RWPE2 (cell line): Measurements from ENCODE around the gene PDSS2.
A peak's percentile ranks its signal among the peaks of the same experiment; 100 is the strongest.

Source experiments
- ATAC-seq: fragments of 200-7000 bp; cut with Tn5 transposase; 3 replicates; pipeline ENCODE4 v1.9.1; 2021; ENCODE audit warnings: low read depth
- DNase-seq: peaks from one replicate; pipeline ENCODE4 v3.0.0-alpha.2; 2020; ENCODE audit warnings: low spot score
- H3K27ac ChIP-seq: fragments of 450-650 bp; 2 replicates; pipeline ENCODE4 v1.5.1; 2017; ENCODE audit warnings: mild to moderate bottlenecking; ENCODE audit not compliant: poor library complexity, severe bottlenecking
- H3K27me3 ChIP-seq: fragments of 250-450 bp; sonication (Bioruptor Pico); 2 replicates; pipeline ENCODE4 v1.5.1; 2021; ENCODE audit warnings: mild to moderate bottlenecking, moderate library complexity; ENCODE audit not compliant: insufficient read depth, poor library complexity, severe bottlenecking
- H3K36me3 ChIP-seq: fragments of 250-450 bp; sonication (Bioruptor Pico); 2 replicates; pipeline ENCODE4 v1.5.1; 2020; ENCODE audit warnings: low read depth, mild to moderate bottlenecking, moderate library complexity
- H3K4me1 ChIP-seq: fragments of 250-450 bp; sonication (Bioruptor Pico); 2 replicates; pipeline ENCODE4 v1.5.1; 2021; ENCODE audit warnings: mild to moderate bottlenecking, moderate library complexity; ENCODE audit not compliant: insufficient read depth, poor library complexity, severe bottlenecking
- H3K4me3 ChIP-seq: fragments of 250-450 bp; sonication (Bioruptor Pico); 2 replicates; pipeline ENCODE4 v1.5.1; 2021; ENCODE audit warnings: mild to moderate bottlenecking, moderate library complexity; ENCODE audit not compliant: severe bottlenecking
- H3K9me3 ChIP-seq: fragments of 250-450 bp; sonication (Bioruptor Pico); 2 replicates; pipeline ENCODE4 v1.5.1; 2021; ENCODE audit warnings: mild to moderate bottlenecking, moderate library complexity; ENCODE audit not compliant: severe bottlenecking
- TF ChIP-seq, protein P1 (sequence below): fragments of 450-650 bp; IDR thresholded peaks from one replicate; pipeline ENCODE4 v1.5.1; 2017; ENCODE audit warnings: mild to moderate bottlenecking, moderate library complexity; ENCODE audit not compliant: poor library complexity, severe bottlenecking

The PDSS2 gene

GRCh38 chr6:107237992-107238660 is 221.2 kb downstream of the PDSS2 start:
- H3K27me3 ChIP-seq: no peaks in the 10 kb centered on the region
- ATAC-seq (peak; percentile 86), DNase-seq (no peak)

DNA sequence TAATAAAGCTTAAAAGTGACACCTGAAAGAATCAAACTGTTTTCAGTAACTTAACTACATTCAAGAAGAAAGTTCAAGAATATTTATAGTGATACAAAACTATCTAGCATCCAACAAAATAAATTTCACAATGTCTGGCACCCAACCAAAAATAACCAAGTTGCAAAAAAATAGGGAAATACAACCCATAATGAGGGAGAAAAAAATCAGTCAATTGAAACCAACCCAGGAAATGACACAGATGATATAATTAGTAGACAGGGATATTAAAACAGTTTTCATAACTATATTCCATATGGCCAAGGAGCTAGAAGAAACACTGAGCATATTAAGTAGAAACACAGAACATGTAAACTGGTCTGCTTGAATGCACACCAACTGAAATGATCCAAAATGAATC is 223.9 kb downstream of the PDSS2 start:
- H3K4me1 ChIP-seq: peaks cover 21% of the 10 kb centered on the region
- no peak for ATAC-seq
- DNase-seq: no peak
- no peaks in the 10 kb centered on the region for H3K27me3 ChIP-seq
- no peaks in the 10 kb centered on the region for H3K9me3 ChIP-seq
- H3K4me3 ChIP-seq: no peak overlapping the region
- no peaks in the 10 kb centered on the region; the same call in 1 of the 2 replicates for H3K36me3 ChIP-seq
- peak overlapping the region; percentile 11 for H3K27ac ChIP-seq
- TF ChIP-seq, protein P1, sequence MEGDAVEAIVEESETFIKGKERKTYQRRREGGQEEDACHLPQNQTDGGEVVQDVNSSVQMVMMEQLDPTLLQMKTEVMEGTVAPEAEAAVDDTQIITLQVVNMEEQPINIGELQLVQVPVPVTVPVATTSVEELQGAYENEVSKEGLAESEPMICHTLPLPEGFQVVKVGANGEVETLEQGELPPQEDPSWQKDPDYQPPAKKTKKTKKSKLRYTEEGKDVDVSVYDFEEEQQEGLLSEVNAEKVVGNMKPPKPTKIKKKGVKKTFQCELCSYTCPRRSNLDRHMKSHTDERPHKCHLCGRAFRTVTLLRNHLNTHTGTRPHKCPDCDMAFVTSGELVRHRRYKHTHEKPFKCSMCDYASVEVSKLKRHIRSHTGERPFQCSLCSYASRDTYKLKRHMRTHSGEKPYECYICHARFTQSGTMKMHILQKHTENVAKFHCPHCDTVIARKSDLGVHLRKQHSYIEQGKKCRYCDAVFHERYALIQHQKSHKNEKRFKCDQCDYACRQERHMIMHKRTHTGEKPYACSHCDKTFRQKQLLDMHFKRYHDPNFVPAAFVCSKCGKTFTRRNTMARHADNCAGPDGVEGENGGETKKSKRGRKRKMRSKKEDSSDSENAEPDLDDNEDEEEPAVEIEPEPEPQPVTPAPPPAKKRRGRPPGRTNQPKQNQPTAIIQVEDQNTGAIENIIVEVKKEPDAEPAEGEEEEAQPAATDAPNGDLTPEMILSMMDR: no peak

More at GRCh38 chr6:107237992-107238660, 221.2 kb downstream of the PDSS2 start:
- Histone ChIP-seq H3K9me3 (no peaks in the 10 kb centered on the region), H3K4me1 (peaks cover 32% of the 10 kb centered on the region), H3K4me3 (no peak overlapping the region), H3K27ac (peak overlapping the region; percentile 81), H3K36me3 (no peaks in the 10 kb centered on the region; the same call in 1 of the 2 replicates)
- TF ChIP-seq, protein P1: no peak

DNA sequence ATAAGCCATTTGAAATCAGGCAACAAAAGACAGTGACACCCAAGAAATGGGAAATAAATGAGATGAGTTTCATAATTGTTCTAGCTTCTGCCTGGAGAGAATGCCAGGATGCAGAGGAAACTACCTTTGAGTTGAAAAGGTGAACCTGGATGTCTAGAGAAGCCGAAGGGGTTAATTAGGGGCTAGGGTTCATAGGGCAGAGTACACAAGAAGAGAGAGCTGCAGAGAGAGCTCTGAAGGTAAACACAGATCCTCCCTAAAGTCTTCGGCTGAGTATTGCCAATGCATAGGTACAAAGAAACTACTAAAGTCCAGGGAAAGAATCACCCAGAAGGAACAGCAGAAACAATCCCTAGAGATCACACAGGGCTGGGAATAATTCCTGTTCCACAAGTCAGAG is 224.4 kb downstream of the PDSS2 start:
- no peak overlapping the region for H3K4me3 ChIP-seq
- H3K4me1 ChIP-seq: peaks cover 21% of the 10 kb centered on the region
- H3K27ac ChIP-seq: peak overlapping the region; percentile 11
- TF ChIP-seq, protein P1: no peak
- H3K9me3 ChIP-seq: no peaks in the 10 kb centered on the region
- no peak for DNase-seq
- no peaks in the 10 kb centered on the region; the same call in 1 of the 2 replicates for H3K36me3 ChIP-seq
- H3K27me3 ChIP-seq: no peaks in the 10 kb centered on the region
- ATAC-seq: no peak

GRCh38 chr6:107231243-107231642 is 228.1 kb downstream of the PDSS2 start:
- no peak for ATAC-seq

GRCh38 chr6:107230448-107230847 is 228.9 kb downstream of the PDSS2 start:
- no peaks in the 10 kb centered on the region for H3K27me3 ChIP-seq
- H3K4me3 ChIP-seq: no peak overlapping the region
- no peaks in the 10 kb centered on the region for H3K36me3 ChIP-seq
- peaks cover 6% of the 10 kb centered on the region for H3K4me1 ChIP-seq
- ATAC-seq (no peak), DNase-seq (no peak)
- TF ChIP-seq, protein P1: no peak
- no peaks in the 10 kb centered on the region for H3K9me3 ChIP-seq
- H3K27ac ChIP-seq: no peak overlapping the region

More at GRCh38 chr6:107231243-107231642, 228.1 kb downstream of the PDSS2 start:
- DNase-seq: no peak
- no peak overlapping the region for H3K27ac ChIP-seq
- H3K4me3 ChIP-seq: no peak overlapping the region
- H3K27me3 ChIP-seq: no peaks in the 10 kb centered on the region
- no peaks in the 10 kb centered on the region; the same call in 1 of the 2 replicates for H3K36me3 ChIP-seq
- peaks cover 12% of the 10 kb centered on the region for H3K4me1 ChIP-seq
- no peaks in the 10 kb centered on the region for H3K9me3 ChIP-seq
- TF ChIP-seq, protein P1: no peak
